Stimulated activated CD8-positive, alpha-beta memory T cell treated with anti-CD3 and anti-CD28 coated beads, Interleukin-12 subunit alpha, Interleukin-12 subunit beta, amount 100 ng/mL, for 24 hours (primary cell): ENCODE measurements around the gene BACH2.

ENCODE experiments used
- DNase-seq: peaks from one replicate; pipeline ENCODE4 v3.0.0-alpha.2; 2020; ENCODE audit errors: extremely low read depth

Gene BACH2

DNA sequence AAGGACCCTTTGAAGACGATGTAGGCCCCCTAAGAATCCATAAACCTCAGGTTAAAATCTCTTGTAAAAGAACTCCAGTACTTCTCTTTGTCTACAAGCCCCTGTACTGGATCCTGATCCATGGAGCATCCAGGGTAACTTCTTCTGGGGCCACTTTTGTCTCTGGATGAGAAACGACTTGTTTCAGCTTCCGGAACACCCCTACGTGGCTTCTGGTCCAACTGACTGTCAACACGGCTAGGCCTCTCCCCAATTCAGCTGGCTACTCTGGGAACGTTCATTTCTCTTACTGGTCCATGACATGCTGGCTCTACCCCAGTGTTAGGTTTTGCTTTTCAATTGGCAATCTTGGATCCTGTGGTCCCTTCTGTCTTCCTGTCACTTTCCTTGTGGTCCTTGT lies 198.0 kb downstream of the BACH2 start:
- no peak for DNase-seq

DNA sequence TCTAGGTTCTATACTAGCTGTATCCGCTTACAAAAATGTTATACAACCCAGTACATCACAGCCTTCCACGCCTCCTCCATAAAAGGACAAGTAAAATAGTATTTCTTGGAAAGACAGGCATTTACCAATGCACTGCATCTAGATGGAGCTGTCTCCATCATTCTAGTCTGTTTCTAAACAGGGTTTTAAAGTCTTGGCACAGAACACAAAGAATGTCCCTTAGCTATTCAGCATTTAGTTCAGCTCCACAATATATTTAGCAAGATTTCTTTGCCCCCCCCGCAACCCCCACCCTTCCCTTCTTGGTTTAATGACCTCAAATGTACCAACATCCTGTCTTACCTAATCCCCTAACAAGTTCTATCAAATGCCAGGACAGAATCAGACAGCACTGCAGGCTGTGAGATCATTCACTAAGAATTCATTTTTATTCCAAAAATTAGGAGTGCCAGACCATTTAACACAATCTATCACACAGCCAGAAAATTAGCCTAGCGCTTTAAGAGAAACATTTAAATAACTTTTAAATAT lies 198.6 kb downstream of the BACH2 start:
- DNase-seq = no peak

DNA sequence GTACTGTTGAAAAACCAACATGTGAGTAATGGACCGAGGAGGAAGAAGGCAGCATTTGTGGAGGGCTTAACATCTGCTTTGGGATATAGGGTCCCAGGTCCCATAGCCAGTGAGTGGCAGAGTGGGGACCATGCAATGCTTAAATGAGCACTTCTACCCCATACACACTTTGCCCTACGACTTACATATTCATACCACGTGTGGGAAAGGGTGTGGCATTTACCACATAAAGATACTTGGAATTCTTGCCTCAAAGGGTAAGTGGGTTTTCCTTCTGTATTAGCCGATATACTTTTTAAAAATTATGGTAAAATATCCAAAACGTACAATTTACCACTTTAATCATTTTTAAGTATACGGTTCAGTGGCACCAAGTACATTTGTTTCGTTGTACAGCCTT lies 199.3 kb downstream of the BACH2 start:
- DNase-seq = no peak

DNA sequence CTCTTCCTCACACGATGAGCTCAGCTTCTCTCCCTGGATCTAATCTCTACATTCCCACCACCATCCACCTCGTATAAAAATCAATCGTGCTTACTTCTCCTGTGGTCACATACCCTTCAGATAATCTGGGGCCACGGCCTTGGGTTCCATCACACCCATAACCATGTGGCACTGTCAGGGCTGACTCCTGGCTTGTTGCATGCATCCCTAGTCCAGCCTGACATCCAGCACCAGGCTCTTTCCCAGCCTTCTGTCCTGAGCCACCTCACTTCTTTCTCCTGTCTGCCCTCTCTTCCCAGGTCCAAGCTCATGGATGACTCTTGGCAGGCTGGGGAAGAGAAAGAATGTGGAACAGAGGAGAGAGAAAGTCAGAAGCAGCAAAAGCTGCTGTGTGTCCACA lies 199.8 kb downstream of the BACH2 start:
- no peak for DNase-seq

DNA sequence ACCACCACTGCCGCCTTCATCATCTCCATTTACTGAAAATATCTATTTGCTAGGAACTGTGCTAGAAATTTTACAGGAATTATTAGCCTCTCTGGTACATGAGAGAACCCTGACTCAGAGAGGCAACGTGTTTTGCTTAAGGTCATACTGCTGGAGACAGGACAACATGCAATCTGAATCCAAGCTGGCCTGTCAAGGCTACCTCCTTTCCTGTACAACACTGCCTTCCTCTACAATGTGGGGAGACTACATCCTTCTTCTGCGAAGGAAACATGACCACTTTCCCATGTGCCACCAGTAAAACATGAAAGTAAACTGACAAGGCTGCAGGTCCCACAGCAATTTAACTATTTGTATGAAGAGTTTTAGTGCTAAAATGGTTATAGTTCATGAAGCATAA lies 200.9 kb downstream of the BACH2 start:
- no peak for DNase-seq

DNA sequence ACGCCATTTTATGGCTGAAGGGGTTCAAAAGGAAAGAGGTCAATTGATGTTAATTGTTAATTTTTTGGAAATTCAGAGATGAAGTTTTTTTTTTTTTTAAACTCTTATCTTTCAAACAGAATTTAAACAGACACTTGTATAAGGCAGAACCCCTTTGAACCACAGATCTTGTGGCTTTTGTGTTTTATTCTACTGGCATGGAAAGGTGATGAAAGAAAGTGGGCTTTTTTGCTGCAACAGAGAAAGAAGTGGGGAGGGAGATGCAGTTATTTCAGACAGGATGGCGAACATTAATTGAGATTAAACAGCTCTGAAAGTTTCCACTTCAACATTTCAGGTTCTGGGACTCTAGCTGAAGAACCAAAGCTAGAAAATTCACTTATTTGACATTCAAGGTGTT lies 201.5 kb downstream of the BACH2 start:
- DNase-seq = no peak

DNA sequence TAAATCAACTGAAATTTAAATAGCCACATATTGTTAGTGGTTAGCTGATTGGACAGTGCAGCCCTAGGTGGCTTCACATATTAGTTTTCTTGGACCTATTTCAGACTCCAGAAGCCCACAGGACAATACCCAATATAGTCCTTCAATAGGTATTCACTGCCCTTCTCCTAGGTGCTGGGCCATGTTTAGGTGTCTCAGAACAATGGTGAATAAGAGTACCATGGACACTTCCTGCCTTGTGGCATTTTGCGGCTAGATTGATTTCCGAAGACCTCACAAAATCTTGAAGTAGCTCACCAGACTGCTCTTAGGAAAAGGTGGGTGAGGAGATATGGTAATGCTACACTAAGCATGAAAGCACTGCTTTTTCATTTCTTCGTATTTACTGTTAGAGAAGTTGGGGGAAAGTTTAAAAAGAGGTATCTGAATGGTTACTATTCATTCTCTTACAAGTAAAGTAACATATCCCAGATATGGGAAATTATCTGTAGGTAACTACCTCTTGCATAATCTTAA lies 203.0 kb downstream of the BACH2 start:
- no peak for DNase-seq

DNA sequence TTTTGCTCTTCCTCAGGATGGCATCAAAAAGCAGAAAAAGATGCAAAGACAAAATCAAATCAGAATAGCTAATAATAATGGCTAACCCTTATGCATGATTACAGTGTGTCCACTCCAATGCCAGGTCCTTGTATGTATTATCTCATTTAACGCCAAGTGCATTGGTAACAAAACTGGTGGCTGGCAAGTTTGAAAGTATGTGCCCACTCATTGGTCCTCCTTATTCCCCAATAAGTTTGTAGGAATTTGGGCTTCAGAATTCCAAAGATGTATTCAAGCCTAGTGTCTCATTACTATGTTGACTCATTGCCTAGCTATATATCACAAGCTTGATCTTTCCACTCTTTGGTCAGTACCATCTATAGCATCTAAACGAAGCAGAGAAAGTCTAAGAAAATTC lies 205.8 kb downstream of the BACH2 start:
- DNase-seq = no peak

DNA sequence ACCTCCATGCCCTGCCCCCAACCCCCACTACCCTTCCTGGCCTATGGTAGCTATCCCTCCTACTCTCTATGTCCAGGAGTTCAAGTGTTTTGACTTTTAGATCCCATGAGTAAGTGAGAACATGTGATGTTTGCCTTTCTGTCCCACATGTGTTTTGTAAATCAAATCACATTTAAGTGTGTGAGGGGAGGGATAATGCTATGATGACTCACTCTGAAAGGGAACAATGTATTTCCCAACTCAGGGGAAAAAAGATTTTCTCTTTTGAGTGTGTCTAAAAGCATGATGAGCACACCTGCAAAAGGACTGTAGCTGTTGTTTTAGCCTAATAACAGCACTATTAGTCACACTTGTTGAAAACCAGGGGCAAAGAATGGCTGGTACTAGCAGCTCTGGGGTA lies 208.6 kb downstream of the BACH2 start:
- no peak for DNase-seq

DNA sequence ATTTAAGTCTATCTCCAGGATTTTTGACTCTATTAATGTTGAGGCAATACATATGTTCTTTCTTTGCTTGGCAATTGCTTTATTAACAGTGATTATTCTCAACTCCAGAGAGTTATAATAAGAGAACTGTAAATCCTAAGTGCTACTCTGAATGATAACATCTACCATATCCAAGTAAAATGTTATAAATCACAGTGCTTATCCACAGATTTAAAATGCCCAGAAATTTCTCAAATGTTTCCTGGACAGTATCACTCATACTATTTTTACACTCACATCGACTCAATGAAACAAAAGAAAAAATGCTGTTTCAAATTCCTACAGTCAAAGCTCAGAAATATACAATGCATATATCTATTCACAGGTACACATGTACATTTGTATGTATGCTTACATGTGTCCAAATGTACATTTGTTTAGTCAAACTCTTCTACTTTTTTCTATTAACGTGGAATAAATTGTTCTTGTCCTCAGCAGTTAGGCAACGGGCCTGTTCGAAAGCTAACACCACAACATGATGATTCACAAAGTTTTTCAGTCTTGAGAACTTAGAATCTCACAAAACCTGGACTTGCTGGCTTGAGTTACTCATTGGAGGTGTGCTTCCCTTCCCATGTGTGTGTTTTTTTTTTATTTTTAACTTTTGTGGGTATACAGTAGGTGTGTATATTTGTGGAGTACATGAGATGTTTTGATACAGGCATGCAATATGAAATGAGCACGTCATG lies 209.4 kb downstream of the BACH2 start:
- no peak for DNase-seq

DNA sequence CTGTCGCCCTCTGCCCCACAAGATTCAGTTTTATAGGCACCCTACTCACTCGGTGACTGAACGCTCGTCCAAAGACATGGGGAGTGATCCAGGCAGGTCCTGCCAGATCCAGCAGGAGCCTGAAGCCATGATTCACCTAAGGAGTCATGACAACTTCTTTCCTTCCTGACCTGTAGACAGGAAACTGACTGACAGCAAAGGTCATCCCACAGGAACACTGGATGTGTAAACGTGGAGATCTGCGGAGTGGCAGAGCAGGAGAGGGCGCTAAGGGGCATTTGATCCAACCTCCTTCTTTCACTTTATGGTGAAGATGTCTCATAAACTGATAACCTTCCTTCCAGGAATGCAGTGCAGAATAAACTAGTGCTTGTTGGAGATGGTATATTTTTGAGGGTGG lies 210.1 kb downstream of the BACH2 start:
- DNase-seq = no peak

DNA sequence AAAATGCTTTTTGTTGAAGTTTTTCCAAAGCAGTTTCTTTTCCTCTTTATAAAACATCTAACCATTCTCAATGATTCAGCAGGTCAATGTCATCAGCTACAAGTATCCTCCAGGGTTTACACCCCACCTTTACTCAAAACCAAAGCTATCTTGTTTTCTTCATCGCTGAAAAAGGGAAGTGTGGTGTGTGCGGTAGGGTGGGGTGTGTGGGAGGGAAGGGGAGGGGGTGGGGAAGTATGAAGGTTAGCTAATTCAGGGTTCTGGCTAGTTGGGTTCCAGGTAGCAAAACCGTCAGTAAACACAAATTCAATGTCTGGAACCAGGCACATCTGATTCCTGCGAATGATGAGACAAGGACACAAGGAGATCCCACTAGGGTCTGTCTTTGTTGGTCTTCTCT lies 212.8 kb downstream of the BACH2 start:
- no peak for DNase-seq

DNA sequence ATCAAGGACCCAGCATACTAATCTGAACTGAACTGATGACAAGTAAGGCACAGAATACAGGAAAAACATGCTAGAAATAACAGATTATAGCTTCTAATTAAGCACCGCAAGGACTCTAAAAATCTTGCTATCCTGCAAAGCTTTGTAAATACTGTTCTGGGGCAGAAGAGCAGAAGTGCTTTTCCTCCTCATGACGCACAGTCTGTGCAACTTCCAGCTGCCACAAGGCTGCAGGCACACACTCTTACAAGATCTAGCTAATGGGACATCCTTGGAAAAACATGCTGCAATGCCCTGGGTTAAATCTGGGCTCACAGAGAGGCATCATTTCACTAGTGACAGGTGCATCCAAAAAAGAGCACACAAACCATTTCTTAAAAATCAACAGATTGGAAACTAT lies 213.8 kb downstream of the BACH2 start:
- DNase-seq = no peak

DNA sequence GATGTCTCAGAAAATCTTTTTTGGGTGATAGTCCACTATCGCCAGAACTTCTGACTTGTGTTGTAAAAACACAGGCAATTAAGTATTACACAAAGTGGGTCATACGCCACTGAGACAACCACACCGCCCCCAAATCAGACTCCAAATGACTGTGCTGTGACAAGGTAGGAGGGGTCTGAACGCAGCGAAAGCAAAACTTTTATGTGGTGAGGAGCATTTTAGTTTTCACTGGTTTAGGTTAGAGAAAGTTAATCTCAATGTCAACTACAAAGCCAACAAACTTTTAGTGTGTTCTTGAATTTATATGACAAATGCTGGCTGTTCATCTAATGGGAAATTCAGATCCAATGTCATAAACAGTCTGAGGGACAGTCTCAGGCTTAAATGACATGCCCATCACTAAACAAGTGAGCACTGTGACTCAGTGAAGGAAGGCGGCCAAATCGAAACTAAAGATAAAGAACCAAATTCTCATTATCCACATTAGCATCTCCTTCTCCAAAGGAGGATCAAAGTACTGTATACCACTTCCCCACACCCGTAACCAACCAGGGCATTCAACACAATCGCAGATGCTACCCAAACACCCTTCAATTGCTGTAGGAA lies 215.7 kb downstream of the BACH2 start:
- peak; percentile 48 for DNase-seq

DNA sequence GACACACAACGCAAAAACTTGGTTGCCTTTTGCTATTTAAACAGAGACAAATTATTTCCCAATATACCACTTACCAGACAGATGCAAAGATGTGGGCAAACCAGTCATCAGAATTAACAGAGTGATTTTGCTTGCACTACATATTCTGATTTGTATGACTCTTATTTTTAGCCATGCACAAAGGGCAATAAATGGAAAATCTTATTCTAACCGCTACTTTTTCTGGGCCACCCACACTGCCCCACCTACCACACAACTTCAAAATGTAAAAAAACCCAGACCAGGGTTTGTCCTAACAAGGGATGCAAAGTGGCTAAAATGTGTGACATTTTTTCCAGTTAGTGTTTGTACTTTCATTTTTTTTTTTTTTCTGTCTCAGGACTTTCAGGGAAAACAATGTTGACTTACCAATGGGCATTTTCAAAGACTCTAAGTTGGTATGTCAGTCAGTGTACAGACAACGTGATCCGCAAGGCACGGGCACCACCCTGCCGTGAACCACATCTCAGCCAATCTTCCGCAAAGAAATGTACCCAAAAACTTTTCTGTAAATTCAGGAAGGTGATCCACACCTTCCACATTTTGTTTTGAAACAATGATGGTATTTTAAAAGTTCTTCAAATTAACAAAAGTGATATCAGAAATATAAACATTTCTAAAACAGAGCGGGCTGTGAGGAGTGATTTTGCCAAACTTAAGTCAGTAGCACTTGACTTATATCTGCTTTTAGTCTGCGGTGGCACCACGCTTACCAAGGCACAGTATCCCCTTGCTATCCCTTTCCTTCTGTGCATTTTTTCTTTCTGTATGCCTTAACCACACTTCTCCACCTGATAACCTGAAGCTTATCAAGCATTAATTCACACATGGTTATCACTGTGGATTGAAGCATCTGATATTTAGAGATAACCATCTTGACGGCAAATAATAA lies 216.8 kb downstream of the BACH2 start:
- DNase-seq = no peak

DNA sequence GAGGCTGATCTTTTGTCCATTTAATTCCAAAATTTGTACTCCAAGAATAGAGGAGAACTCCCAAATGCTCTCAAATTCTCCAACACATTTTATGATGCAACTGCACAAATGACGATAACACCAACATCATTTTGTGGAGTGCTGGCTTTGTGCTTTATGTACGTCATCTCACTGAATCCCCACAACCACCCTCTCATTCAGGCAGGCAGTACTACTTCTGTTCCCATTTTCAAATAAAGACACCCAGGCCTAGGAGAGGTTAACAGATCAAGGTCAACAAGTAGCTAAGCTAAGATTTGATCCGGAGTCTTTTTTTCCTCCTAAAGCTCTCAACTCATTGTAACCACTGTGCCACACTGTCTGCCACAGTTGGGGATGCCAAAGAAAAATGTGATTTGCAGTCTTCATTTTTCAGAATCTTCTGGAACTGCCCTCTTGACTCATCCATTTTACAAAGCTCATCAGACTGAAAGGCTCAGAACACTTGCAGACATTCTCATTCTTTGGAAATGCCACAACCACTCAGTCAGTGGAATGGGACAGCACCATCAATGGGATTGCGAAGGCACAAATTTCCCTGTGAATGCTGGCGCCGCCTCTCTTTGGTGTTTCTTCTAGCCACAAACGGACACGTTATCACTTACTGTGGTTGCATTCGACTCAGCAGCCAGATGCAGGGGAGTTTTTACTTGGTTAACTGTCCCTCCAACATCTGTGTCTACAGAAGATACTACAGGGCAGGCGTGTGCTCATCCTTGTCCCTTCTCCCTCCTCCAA lies 217.9 kb downstream of the BACH2 start:
- peak; percentile 48 for DNase-seq

DNA sequence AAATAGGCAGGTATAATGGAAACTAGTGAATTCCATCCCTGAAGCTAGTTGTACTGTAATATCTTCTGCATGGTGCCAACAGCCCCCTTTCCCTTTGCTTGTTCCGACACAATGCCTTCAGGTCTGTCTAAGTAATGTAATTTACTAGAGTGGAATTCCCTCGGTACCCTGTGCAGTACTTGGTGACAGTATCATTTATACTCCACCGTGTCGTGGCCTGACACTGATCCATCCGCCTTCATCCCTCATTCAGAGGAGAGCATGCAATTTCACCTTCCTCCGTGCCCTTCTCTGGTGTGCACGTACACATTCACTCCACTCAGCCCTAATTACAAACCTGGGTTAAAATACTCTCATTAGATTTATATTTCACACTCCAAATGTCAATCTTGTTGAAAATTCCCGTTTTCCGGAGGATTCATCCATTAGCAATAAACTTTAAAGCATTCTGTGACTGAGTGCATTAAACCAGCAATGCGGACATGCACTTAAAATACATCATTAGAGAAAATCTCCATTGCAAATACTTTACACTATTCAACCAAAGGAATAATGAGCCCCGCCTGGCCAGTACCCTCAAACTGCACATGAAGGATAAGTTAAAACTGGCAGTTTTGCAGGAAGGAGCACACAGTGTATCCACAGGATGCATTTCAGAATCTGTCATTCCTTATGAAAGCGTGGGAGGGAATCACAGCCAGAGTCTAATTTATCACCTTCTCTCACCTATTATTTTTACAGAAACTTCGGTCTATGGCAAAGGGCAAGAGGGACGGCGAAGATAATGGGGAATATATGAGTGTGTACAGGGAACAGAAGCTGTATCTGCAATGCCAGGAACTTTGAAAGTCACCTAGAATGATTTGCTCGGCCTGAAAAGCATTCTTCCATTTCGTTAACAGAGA lies 219.9 kb downstream of the BACH2 start:
- DNase-seq = no peak

DNA sequence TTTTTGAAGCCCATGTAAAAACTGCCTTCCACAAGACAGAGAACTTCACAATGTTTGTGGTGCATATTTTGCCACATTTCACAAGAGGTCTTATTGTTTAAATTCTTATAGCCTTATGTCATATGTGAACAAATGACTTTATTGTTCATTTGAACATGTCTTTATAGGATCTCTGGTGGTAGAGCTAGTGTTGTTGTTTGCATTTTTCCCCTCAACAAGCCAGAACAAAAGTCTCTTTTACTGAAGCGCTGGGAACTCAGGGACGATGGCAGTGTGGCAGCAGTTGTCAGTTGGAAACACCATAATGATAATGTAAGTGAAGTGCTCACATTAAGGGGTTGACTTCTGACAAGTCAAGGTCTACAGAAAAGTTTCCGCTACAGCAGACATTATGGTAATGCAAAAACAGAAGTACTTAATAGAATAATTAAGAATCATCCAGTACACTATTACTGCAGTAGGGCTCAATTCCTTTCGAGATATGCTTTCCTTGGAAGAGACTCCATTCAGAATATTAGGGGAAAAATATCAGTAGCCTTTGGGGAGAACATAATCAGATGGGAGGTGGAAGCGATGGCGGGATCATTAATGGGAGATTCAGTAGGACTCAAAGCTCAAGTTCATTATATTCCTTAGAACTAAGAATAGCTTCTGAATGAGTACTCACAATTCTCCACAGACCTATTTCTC lies 222.3 kb downstream of the BACH2 start:
- DNase-seq = no peak

DNA sequence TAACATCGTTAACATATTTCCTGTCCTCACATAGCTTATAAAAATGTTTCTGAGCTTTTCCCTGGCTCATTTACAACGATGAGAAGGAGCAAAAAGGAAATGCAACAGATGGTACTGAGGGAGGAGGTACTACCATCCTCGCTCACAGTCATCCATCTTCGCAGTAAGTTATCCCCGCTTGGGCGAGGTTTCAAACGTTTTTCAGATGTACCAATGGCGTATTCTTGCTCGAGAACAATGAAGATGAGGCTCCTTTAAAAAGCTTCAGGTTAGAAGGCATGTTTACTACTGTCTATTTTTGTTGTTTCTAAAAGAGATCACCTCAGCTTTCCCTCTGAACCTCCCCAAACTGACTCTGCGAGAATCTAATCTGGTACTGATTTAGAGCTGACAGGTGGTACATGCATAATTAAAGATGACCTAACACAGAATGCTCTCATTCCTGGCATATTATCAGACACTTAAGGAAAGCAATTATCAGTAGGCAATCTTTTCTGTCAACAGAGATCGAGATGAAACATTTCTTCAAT lies 223.6 kb downstream of the BACH2 start:
- DNase-seq = no peak

DNA sequence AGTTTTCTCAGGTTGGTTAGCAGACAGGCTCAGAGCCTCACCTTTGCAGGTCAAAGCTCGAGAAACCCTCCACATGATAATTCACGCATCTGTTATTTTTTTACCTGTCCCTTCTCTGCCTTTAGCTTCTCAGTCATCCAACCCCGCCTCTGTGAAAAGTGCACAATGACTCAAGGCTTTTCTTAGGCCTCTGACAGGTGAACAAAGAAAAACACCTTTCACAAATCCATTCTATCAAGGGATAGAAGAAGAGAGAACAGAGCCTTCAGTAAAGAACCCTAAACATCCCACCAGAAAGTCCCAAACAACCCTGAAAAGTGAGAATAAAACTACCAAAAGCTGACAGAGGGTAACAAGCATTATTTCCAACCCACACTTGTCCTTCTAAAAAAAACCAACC lies 224.1 kb downstream of the BACH2 start:
- DNase-seq = no peak
